ENCODE data around the gene SECISBP2.

DNA sequence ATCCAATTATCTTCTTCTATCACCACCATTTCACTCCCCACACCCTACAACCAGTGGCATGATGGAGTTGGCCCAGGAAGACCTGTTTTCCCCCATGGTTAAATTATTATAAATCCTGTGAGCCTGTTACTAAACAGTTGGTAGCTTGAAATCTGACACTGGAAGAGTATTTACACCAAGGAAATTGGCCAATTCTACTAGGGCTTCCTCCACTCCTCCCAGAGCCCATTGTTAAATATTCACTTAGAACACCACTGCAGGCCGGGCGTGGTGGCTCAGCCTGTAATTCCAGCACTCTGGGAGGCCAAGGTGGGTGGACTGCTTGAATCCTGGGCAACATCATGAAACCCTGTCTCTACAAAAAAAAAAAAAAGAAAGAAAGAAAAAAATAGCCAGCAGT is 39.7 kb upstream of the SECISBP2 start:
- TF ChIP-seq CTCF (IDR thresholded peaks at IDR 0.05) = no peak
- no peak for TF ChIP-seq POLR2AphosphoS5 (IDR thresholded peaks at IDR 0.05)

All from breast epithelium (tissue), 3 donors.